Tongue (tissue), 2 donors: ENCODE measurements around the gene CDH6. TPM values are rescaled to one million over a fixed set of nuclear protein-coding genes. Genes with fewer than 3 reads are reported as not detected.

ENCODE experiments used
- DNase-seq: peaks from one replicate; pipeline ENCODE4 v3.0.0-alpha.2; 2015
- total RNA-seq: library from RNA; depleted of rRNA; stranded (reverse); fragments of >200 nt; gene quantifications from one replicate; pipeline ENCODE4 v1.2.3, GENCODE V29; 2014

CDH6 gene
- total RNA-seq, 1 donor from 2014 or later = 17.4 TPM

DNA sequence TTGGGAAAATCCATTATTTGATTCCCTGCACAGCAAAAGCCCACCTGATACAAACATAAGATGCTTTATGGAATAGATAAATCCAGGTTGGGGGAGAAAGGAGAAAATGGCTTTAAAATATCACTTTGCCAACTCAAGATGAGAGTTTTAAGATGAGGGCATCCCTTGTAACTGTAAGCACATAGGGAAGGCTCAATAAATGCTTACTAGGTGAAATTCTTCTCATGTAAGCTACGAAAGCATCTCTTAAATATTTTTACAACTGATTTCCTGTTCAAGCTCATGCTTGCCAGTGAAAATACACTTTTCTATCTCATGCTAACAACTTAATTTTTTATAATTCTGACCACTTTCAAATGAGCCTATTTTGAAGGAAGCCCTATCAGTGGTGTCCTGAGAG lies 11.5 kb downstream of the CDH6 start:
- no peak for DNase-seq

DNA sequence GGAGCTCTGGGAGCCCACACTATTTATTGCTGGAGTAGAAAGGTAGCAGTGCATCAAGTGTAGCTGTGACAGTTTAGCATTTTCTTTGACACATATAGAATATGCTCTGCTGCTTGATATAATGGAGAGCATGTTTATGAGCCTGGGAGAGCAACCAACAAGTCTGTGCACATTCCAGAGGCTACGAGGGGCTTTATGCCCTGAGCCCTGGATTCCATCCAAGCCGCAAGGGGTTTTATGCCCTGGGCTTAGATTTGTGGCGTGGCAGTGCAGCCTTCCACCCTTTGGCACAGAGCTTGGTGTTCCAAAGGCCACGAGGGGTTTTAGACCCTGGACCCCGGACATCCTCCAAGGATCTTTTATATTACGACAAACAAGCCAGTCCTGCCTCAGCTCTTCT lies 14.6 kb downstream of the CDH6 start:
- no peak for DNase-seq

DNA sequence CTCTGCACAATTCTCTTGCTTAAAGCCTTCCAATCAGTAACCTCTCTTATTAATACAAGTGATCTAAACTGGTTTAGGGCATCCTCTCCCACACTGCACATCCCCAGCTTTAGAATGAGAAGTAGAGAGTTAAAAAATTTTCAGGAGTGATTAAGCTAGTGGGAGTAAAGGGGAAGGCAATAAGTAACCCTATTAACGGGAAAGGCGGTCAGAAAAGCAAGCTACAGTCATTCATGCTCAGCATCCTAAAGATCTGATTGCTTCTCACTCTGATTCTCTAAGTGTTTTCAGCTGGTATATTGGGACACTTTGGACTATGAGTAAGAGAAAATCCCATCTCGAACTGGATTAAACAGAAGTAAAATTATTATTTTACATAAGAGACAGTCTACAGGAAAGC lies 15.8 kb downstream of the CDH6 start:
- DNase-seq = no peak

DNA sequence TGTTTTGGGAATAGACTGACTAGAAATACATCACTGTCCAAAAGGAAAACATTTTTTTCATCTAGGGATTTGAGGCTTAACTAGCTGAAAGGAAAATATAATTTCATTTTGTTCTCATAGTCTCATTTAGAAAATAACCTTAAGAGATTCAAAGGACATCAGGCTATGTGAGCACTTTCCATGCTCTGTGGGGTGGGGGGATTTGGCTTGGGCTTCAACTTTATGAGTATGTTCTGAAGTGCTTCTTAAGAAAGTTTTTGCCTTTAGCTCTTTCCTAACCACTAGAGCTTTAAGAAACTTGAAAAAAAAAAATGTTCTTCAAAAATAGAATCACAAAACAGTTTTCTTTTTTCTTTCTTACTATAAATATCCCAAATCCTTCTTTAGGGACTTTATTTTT lies 17.6 kb downstream of the CDH6 start:
- DNase-seq = no peak

DNA sequence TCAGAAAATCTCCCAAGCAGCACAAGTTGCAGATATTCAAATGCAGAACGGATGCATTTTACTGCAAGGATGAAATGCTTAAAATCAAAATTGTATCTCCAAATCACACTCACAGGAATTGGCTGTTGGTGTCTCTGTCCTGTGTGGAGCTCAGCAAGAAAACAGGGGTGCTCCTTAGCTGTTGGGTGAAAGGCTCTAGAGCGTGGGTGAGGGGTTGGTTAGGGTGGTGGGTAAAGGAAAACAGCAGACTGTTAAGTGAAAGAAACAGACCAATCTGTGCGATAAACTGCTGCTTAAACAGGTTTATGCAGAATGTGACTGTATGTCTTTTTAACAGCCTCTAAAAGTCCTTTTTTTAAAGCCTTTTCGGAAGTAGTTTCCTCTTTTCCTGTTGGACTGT lies 19.8 kb downstream of the CDH6 start:
- DNase-seq = no peak

DNA sequence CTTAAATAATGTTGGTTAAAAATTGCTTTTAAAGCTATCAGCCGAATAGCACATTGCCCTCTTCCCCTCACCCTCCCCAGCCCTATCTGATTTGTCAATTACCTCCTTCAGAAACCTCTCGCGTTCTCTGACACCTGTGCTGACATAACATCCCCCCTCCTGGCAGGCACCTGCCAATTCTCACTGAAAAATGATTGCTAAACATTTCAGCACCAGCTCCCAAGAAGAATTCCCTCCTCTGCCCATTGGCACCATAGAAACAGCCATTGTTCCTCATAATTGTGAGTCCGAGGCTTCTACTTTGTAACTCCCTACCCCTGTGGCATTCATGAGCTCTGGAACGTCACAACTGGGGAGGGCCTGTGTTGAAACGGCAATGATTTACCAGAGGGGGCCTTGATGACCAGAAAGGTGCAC lies 20.2 kb downstream of the CDH6 start:
- no peak for DNase-seq

DNA sequence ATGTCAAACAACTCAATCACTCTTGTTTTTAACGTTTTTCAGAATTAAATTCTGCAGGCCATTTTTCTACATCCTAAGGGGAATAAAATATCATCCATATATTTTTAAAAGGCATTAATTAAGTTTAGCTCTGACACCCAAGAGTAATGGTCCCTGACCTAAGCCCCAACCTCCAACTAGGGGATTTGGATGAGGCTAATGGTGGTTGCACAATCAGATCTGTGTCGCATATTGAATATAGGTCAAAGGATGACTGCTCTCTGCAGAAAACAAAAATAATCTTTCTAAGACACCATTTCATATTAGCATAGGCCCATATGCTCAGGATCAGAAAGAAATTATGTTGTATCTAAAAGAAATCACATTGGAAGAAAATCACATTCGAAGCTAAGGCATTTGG lies 20.7 kb downstream of the CDH6 start:
- no peak for DNase-seq

DNA sequence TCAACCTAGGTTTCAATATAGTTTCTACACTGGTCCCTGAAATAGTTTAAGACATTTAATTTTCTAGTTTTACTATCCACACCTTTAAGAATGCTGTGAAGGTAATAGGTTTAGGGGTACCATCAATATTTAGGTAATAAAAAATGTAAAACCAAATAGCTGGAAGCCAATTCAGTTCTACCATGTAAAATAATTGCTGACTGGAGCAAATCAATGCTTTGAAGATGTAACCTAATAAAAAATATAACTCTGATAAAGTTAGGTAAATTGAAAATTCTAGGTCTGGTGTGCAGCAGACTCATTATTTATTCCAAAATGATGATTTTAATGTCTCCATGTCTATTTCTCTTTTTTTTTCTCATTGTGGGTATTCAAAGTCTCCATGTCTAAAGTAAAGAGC lies 21.8 kb downstream of the CDH6 start:
- DNase-seq = no peak

DNA sequence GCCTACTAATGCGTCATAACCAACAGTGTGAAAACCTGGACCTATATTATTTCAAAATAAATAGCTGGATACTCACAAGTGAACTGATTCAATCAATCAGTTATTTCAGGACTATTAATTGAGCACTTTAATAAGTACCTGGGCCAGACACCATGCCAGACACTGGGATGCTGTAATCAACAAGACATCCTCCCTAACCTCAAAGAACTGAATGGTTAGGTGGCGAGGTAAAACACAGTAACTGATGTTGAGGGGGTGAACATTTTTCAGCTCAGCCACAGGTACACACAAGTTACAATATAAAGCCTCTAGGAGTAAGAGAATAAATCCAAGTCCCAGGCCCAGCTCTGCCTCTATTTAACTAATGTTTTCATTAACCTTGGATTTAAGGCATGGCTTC lies 24.0 kb downstream of the CDH6 start:
- DNase-seq = no peak

DNA sequence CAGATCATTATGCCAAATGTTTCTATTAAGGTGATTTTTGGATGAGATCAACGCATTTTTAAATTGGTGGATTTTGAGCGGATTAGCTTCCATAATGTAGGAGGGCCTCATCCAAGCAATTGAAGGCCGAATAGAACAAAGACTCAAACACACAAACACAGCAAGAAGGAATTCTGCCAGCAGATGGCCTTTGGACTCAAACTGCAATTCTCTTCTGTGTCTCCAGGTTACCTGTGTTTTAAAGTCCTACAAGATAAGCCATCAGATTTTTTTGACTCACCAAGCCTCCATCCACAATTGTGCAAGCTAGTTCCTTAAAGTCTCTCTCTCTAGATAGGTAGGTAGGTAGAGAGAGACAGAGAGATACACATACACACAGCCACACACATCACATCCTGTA lies 25.5 kb downstream of the CDH6 start:
- no peak for DNase-seq

DNA sequence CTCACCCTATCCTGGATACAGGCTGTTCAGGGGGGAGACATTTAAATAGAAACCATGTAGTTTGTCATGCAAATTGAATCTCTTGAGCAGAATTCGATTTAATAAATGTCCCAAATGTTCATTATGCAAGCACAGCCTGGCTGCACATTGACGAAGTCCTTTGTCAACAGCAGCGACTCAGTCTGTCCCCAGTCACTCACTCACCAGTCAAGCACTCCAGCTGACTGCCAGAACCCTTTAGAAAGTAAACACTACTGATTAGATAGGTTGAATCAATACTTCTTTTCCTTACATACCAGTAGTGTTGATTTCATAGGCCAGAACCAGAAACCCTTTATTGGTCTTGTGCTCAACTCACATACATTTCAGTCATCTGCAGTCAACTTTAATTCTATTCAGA lies 27.5 kb downstream of the CDH6 start:
- DNase-seq = no peak

DNA sequence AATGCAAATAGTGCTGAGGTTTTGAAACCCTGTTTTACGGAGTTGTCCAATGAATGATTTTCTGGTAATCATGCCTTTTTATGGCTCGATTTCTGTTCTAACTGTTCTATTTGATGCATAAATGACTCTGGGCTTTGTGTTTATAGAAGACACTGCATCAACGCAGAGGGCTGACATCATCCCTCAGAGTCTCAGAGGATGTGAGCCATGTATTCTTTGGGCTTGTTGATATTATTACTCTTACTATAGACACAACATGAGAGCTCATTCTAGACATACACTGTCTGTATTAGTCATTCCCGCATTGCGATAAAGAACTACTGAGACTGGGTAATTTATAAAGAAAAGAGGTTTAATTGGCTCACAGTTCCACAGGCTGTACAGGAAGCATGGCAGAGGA lies 31.6 kb downstream of the CDH6 start:
- no peak for DNase-seq

DNA sequence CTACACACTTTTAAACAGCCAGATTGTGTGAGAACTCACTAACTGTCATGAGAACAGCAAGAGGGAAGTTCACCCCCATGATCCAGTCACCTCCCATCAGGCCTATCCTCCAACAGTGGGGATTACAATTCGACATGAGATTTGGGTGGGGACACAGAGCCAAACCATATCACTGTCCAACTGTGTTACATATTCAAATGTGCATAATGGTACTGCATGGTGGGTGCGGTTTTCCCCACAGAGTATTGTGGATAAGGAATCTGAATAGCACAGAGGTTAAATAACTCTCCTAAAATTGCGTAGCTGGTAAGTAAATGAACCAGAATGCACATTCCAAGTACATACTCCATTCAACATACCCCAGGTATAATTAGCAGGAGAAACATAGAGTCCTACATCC lies 32.1 kb downstream of the CDH6 start:
- DNase-seq = no peak

DNA sequence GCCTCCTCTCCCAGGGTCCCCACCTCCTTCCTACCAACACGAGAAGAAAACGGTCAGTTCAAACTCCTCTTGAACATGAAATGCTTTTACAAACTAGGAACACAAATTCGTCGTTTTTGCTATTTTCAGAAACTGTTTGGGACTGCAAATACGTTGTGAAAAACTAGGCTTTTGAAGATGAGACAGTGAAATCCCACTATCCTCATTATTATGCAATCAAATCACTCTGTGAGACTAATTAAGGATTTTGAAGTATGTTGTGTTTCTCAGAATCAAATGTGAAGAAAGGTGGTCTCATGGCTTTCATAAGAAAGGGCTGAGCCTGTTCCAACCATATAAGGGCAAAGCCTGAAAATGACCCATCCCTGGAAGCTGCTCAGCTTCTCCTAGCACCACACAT lies 33.2 kb downstream of the CDH6 start:
- no peak for DNase-seq

DNA sequence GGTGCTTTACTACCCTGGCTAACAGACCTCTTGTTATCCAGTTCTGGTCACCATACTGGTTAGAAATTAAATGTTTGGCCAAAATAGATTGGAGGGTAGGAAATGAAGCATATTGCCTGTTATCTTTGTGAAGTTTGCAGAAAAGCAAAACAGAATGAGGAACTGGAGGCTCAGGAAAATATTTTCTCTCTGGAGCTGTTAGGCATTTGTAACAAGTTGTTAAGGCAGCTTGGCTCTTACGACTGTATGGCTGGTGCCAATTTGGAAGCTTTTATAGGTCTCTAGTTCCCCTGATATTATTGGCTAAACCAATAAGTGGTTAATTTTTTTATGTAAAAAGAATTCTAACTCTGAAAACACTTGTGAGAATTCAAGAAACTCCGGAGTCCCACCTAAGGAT lies 35.8 kb downstream of the CDH6 start:
- DNase-seq = no peak

DNA sequence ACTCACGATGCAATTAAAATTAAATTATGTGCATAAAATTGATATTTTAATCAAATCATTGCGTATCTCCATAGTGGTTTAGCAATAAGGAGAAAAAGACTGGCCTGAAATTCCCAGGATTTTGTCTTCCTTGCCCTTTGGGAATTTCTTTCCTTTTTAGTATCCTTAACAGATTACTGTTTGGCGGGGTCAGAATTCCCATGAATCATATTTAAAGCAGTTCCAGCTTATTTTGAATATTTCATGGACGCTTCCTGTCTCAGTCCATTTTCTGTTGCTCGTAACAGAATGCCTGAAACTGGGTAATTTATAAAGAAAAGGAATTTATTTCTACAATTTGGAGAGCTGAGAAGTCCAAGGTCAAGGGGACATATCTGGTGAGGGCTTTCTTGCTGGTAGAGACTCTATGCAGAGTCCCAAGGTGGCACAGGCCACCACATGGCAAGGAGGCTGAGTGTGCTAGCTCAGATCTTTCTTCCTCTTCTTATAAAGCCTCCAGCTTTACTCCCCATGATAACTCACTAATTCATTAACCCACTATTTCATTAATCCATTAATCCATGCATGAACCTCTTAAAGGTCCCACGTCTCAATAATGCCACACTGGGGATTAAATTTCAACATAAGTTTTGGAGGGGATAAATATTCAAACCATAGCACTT lies 37.8 kb downstream of the CDH6 start:
- DNase-seq = no peak

DNA sequence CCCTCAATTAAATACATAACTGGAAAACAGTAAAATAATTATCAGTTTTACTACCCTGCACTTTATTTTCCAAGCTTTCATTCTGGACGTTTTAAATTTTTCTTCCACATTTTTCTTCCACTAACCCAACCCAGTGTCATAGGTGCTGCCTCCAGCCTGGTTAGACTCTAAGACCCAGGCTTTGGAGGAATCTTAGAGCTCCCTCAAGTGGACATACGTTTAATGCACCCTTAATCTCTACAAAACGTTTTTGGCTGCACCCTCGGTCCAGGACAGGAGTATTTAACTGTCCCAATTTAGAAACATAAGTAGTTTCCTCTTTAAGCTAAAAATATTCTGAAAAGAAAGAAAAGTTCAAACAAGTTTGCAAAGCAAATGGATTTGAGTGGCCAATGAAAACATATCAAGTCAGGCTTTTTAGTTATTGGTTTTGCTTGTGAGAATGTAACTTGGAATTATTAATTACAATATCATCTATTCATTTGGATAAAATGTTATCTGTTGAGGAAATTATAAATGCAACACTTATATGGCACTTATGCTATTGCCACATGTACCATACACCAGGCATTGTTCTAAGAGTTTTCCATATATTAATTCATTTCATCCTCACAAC lies 38.9 kb downstream of the CDH6 start:
- peak; percentile 65 for DNase-seq

DNA sequence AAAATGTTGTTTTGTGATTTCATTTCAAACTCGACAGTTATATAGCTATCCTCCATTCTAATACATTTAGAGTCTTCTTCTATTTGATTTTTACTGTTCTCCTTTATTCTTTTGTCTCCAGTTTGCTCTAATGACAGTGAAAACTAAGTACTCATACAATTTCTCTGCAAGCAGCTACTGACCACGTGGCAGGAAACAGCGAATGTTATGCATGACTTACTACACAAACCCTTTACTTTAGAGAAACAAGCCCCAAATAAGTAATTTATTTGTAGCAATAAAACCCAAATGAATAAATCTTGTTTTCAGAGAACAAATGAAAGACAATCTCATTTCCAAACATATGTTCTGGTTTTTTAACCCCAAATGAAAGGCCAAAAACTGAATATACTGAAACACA lies 41.9 kb downstream of the CDH6 start:
- no peak for DNase-seq

DNA sequence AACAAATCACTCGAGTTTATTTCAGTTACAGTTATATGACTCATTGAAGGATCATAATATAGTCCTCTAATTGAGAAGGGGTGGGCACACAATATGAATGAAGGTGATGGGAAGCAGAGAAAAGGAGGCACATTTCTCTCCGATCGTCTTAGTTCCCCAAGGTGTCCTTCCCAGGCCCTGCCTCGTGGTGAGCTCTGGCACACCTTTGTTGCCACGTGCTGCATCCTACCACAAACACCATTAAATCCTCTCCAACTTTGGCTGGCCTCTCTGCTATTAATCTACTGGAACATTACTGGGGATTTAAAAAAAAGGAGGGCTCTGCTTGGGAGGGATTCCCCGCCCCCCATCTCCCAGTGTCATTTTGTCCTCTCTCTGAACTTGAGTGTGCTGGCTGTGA lies 42.9 kb downstream of the CDH6 start:
- DNase-seq = no peak

DNA sequence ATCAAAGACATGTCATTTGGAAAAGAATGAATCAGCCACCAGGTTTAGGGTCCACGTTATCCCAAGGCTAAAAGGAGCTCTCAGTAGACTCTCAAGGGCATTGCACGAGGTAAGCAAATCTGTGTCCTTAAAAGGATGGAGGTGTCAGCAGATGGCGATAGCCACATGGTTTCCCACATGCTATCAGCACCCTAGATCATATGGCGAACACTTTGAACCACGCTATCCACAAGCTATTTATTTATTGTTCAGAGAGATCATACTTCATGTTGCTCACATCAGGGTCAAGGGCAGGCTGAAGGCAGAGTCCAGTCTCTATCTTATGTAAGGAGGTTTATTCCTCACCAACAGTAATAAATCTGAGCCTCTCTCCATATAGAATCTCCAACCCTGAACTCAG lies 43.7 kb downstream of the CDH6 start:
- DNase-seq = no peak

DNA sequence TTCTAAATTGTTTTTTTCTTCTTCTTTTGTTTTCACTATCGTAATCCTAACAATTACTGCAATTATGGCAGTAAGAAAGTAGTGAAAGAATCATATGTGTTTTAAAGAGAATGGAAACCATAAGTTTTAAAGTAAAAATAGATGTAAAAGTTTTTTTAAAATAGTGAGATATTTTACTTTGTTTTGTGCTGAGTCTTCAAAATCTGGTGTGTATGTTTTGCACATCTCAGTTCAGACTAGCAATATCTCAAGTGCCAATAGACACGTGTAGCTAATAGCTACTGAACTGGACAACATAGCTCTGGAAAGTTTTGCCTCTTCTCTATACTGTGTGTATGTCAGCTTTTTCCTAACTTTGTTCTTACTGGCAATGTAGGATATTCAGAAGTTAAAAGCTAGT lies 45.0 kb downstream of the CDH6 start:
- no peak for DNase-seq

DNA sequence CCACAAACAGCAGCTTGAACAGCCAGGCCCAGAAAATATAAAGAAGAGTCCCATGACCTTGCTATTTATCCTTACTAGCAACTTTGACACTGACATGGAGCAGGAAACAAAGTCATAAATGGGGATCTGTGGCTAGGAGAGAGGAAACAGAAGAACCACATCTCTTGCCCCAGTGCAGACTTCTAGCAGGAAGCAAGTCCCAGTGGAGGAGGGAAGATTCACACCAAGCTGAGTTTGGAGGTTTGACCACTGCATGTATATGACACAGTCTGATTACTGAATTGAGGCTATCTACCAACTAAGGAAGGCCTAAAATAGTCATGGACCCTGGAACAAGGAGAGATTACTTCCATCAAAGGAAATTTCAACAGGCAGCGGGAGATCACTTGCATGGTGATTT lies 51.4 kb downstream of the CDH6 start:
- no peak for DNase-seq

DNA sequence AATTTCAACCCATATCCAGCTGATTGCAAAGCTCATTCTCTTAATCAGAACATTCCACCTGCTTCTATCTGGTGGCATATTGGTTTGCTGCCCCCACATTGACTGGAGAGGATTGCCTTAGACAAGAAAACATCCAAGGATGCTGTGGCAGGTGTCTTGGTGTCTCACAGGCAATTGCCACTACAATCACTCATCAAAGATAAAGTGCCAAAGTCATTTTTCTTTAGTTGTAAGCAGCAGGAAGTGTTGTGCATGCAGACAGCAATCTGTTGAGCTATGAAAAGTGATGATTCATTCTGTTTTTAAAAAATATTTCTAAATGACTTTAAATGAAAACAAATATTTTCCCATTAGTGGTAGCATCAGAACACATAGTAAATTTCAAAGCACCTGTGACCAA lies 53.9 kb downstream of the CDH6 start:
- DNase-seq = no peak

DNA sequence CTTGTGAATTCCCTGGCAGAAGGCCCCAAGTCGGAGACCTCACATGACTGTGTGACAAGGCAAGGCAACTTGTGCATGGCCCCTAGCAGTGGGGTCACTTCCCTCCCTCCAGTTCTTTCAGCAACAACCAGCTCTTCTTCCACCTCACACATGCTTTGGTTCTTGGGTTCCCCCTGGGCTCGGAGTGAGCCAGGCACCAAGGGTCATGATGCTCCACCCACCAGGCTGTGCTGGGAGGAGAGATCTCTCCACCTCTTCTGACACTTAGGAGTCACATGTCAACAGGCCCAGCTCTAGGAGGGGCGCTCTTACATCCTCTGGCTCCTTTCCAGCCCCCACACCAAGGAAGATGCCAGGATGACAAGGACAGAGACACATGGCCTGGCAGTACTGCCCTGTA lies 56.7 kb downstream of the CDH6 start:
- DNase-seq = no peak

DNA sequence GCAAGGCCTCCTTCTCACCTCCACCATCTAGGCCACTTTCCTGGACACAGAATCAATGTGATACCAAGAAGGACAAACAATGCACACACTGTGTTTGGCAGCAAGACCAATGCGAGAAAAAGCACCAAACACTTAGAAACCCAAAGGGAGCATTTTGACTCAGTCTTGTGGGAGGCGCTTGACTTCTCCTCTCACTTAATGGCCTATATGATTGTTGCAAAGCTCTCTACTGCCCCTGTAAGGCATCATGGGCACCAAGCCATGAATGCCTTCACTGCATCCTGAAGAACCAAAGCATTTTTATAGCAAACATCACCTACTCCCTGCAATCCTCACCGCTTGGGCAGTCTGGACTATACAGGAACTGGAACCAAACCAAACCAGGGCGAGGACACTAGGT lies 57.5 kb downstream of the CDH6 start:
- DNase-seq = no peak
